DMS 273 (cell line): ENCODE results near the gene KBTBD12.

Experiments
- DNase-seq: peaks from one replicate; lab custom pipeline; 2025; ENCODE audit not compliant: unreplicated experiment; lab: John Stamatoyannopoulos, UW

Gene KBTBD12

GRCh38 chr3:128009952-128010846 is 95.2 kb downstream of the KBTBD12 start:
- DNase-seq = no peak

- DNase-seq = peak; percentile 85
Measured at GRCh38 chr3:128011140-128011539, 96.1 kb downstream of the KBTBD12 start.

DNA sequence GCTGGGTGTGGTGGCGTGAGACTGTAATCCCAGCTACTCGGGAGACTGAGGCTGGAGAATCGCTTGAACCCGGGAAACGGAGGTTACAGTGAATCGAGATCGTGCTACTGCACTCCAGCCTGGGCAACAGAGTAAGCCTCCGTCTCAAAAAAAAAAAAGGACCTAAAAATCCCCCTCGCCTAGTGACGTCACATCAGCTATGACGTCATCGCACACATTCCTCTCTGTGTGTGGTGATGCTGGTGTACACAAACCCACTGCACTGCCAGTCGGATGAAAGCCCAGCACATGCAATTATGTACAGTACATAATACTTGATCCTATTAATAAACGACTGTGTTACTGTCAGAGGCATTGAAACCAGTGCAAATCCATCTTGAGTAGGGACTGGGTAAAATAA is 97.0 kb downstream of the KBTBD12 start:
- no peak for DNase-seq

- DNase-seq = no peak
Measured at GRCh38 chr3:128014548-128014947, 99.5 kb downstream of the KBTBD12 start.

GRCh38 chr3:128016502-128016901 is 101.5 kb downstream of the KBTBD12 start:
- DNase-seq = peak; percentile 30

GRCh38 chr3:128021768-128022372 is 106.8 kb downstream of the KBTBD12 start:
- DNase-seq = no peak

DNA sequence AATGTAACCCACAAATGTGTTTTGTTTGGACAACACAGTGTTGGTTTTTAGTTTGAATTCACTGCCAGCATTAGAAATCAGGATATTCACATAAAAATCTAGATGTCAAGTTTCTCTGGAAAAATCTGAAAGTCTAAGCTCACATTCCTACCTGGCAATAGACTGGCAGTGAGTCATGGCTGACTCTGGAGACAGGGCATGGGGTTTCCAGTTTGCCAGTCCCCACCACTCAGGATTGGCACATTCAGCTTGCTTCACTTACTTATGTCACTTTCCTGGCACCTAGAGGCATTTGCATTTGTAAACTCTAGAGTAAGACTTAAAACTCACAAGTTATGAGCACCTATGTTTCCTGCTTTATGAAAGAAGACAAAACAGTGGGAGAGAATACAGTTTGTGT is 118.1 kb downstream of the KBTBD12 start:
- DNase-seq = no peak

GRCh38 chr3:128036119-128036518 is 121.1 kb downstream of the KBTBD12 start:
- DNase-seq = no peak
